ENCODE measurements around the gene PTPRJ.

Gene PTPRJ

GRCh38 chr11:48110509-48110766 lies 130.1 kb downstream of the PTPRJ start:
- H3K27me3 ChIP-seq (ENCODE audit: control insufficient read depth, insufficient read depth, low read length, poor library complexity, severe bottlenecking) = no peaks in the 10 kb centered on the region
- WGBS, 2 experiments = 93 to 96% methylated on average over 1 of the region's 2 CpGs
- H3K27ac ChIP-seq (ENCODE audit: insufficient read depth, low read depth, low read length, poor library complexity, severe bottlenecking) = no peak overlapping the region
- H3K4me3 ChIP-seq (ENCODE audit: insufficient read depth, low read depth, low read length) = no peak overlapping the region
- no peaks in the 10 kb centered on the region for H3K4me1 ChIP-seq (ENCODE audit: control insufficient read depth, insufficient read depth, low read length)
- no peaks in the 10 kb centered on the region for H3K36me3 ChIP-seq (ENCODE audit: control insufficient read depth, insufficient read depth, low read length)
- peaks cover 2% of the 10 kb centered on the region for H3K9me3 ChIP-seq (ENCODE audit: control insufficient read depth, low read length)

GRCh38 chr11:48111891-48112290 lies 131.5 kb downstream of the PTPRJ start:
- H3K4me3 ChIP-seq (ENCODE audit: insufficient read depth, low read depth, low read length) = no peak overlapping the region

DNA sequence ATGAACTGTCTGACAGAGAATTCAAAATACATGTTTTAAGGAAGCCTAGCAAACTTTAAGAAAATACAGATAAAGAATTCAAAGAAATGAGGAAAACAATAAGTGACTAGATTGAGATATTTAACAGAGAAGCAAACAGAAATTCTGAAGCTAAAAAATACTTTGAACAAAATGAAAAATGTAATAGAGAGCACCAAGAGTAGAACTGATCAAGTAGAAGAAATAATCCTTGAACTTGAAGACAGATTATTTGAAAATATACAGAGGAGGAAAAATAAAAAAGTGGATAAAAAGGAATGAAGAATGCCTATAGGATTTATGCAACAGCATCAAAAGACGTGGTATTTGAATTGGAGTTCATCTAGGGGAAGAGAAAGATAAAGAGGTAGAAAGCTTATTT lies 134.4 kb downstream of the PTPRJ start:
- Histone ChIP-seq H3K4me1 (ENCODE audit: control insufficient read depth, insufficient read depth, low read length) (no peaks in the 10 kb centered on the region), H3K27me3 (ENCODE audit: control insufficient read depth, insufficient read depth, low read length, poor library complexity, severe bottlenecking) (no peaks in the 10 kb centered on the region), H3K9me3 (ENCODE audit: control insufficient read depth, low read length) (peaks cover 2% of the 10 kb centered on the region), H3K4me3 (ENCODE audit: insufficient read depth, low read depth, low read length) (no peak overlapping the region), H3K36me3 (ENCODE audit: control insufficient read depth, insufficient read depth, low read length) (no peaks in the 10 kb centered on the region), H3K27ac (ENCODE audit: insufficient read depth, low read depth, low read length, poor library complexity, severe bottlenecking) (no peak overlapping the region)
- 80 to 97% methylated on average over 1 of the region's 1 CpG for WGBS, 2 experiments

More at GRCh38 chr11:48111891-48112290, 131.5 kb downstream of the PTPRJ start:
- Histone ChIP-seq H3K27ac (ENCODE audit: insufficient read depth, low read depth, low read length, poor library complexity, severe bottlenecking) (no peak overlapping the region), H3K9me3 (ENCODE audit: control insufficient read depth, low read length) (peaks cover 2% of the 10 kb centered on the region), H3K4me1 (ENCODE audit: control insufficient read depth, insufficient read depth, low read length) (no peaks in the 10 kb centered on the region), H3K27me3 (ENCODE audit: control insufficient read depth, insufficient read depth, low read length, poor library complexity, severe bottlenecking) (no peaks in the 10 kb centered on the region), H3K36me3 (ENCODE audit: control insufficient read depth, insufficient read depth, low read length) (no peaks in the 10 kb centered on the region)
- 82 to 86% methylated on average over 3 of the region's 3 CpGs for WGBS, 2 experiments

GRCh38 chr11:48116437-48117228 lies 136.3 kb downstream of the PTPRJ start:
- H3K27ac ChIP-seq (ENCODE audit: insufficient read depth, low read depth, low read length, poor library complexity, severe bottlenecking) = no peak overlapping the region
- peaks cover 2% of the 10 kb centered on the region for H3K9me3 ChIP-seq (ENCODE audit: control insufficient read depth, low read length)
- no peaks in the 10 kb centered on the region for H3K27me3 ChIP-seq (ENCODE audit: control insufficient read depth, insufficient read depth, low read length, poor library complexity, severe bottlenecking)
- H3K4me3 ChIP-seq (ENCODE audit: insufficient read depth, low read depth, low read length) = no peak overlapping the region
- no peaks in the 10 kb centered on the region for H3K4me1 ChIP-seq (ENCODE audit: control insufficient read depth, insufficient read depth, low read length)
- no peaks in the 10 kb centered on the region for H3K36me3 ChIP-seq (ENCODE audit: control insufficient read depth, insufficient read depth, low read length)

DNA sequence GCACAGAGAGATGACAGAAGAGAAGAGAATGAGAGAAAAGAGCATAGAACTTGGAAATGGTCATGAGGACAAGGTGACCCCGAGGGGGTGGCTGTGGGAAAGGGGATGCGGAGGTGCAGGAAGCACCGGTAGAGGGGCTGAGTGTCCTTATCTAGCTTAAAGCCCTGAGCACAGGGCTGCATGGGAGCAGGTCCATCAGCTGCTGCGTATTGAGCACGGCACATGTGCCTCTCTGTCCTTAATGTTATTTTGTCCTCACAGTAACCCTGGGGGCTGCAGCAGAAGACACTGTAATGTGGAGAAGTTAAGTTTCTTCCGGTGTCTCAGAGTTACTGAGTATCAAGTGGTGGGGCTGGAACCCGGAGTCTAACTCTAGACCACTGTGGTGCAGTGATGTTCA lies 141.9 kb downstream of the PTPRJ start:
- no peaks in the 10 kb centered on the region for H3K4me1 ChIP-seq (ENCODE audit: control insufficient read depth, insufficient read depth, low read length)
- no peaks in the 10 kb centered on the region for H3K36me3 ChIP-seq (ENCODE audit: control insufficient read depth, insufficient read depth, low read length)
- no peak overlapping the region for H3K27ac ChIP-seq (ENCODE audit: insufficient read depth, low read depth, low read length, poor library complexity, severe bottlenecking)
- no peak overlapping the region for H3K4me3 ChIP-seq (ENCODE audit: insufficient read depth, low read depth, low read length)
- H3K27me3 ChIP-seq (ENCODE audit: control insufficient read depth, insufficient read depth, low read length, poor library complexity, severe bottlenecking) = no peaks in the 10 kb centered on the region
- no peaks in the 10 kb centered on the region for H3K9me3 ChIP-seq (ENCODE audit: control insufficient read depth, low read length)
- 97% methylated on average over 7 of the region's 7 CpGs for WGBS, 2 experiments

DNA sequence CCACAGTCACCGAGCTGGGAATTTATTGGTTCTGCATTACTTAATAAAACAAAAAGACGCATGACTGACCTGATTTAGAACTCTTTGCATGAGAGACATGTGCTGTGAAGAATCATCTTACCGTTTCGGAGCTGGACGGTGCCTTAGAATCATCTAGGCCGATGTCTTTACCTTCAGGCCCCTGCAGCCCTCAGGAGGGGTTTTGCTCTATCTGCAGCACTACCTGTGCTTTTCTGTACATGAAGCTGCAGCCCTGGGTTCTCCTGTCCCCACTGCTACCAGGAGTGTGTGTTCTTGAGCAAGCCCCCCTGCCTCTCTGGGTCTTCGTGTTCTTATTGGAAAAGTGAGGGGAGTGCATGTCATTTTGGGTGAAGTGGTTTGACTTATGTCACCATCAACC lies 142.3 kb downstream of the PTPRJ start:
- H3K36me3 ChIP-seq (ENCODE audit: control insufficient read depth, insufficient read depth, low read length) = peaks cover 2% of the 10 kb centered on the region
- no peaks in the 10 kb centered on the region for H3K9me3 ChIP-seq (ENCODE audit: control insufficient read depth, low read length)
- H3K4me1 ChIP-seq (ENCODE audit: control insufficient read depth, insufficient read depth, low read length) = no peaks in the 10 kb centered on the region
- H3K27me3 ChIP-seq (ENCODE audit: control insufficient read depth, insufficient read depth, low read length, poor library complexity, severe bottlenecking) = no peaks in the 10 kb centered on the region
- WGBS, 2 experiments = 79 to 83% methylated on average over 7 of the region's 7 CpGs
- no peak overlapping the region for H3K4me3 ChIP-seq (ENCODE audit: insufficient read depth, low read depth, low read length)
- no peak overlapping the region for H3K27ac ChIP-seq (ENCODE audit: insufficient read depth, low read depth, low read length, poor library complexity, severe bottlenecking)

- Histone ChIP-seq H3K36me3 (ENCODE audit: control insufficient read depth, insufficient read depth, low read length) (peaks cover 5% of the 10 kb centered on the region), H3K4me3 (ENCODE audit: insufficient read depth, low read depth, low read length) (no peak overlapping the region), H3K9me3 (ENCODE audit: control insufficient read depth, low read length) (no peaks in the 10 kb centered on the region), H3K4me1 (ENCODE audit: control insufficient read depth, insufficient read depth, low read length) (no peaks in the 10 kb centered on the region), H3K27ac (ENCODE audit: insufficient read depth, low read depth, low read length, poor library complexity, severe bottlenecking) (no peak overlapping the region), H3K27me3 (ENCODE audit: control insufficient read depth, insufficient read depth, low read length, poor library complexity, severe bottlenecking) (no peaks in the 10 kb centered on the region)
- WGBS, 2 experiments = 86 to 96% methylated on average over 7 to 8 of the region's 8 CpGs
Measured at GRCh38 chr11:48123254-48123875, 143.0 kb downstream of the PTPRJ start.

DNA sequence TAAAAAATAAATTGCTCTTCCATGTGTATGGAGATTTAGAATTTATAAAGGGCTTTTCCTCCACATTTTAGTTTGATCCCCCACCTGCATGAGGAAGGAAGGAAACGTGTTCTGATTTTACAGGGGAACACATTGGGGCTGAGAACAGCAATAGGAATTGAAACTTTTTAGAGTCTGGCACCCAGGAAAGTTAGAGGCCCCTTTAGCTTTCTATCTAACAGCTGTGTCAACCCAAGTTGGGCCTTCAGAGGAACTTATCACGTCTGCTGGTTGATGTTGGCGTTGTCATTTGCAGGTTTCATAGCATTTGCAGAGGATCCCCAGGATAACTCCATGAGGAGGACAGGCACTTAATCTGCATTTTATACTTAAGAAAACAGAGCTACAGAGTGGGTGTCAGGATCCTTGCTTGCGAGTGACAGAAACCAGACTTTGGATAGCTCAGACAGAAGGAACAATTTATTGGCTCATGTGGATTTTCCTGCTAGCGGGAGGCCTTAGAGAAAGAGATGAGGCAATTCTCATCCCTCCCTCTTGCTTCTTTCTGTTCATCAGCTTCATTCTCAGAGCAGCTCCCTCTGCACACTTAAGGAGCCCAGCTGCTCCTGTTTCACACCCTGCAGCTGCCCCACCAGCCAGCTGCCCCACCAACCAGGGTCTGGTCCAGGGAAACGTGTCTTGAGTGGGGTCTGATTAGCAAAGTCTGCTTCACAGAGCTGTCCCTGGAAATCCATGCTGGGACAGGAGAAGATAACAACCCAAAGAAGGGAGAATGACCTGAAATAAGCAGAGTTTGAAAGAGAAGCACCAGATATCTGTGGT lies 143.8 kb downstream of the PTPRJ start:
- H3K27me3 ChIP-seq (ENCODE audit: control insufficient read depth, insufficient read depth, low read length, poor library complexity, severe bottlenecking) = no peaks in the 10 kb centered on the region
- no peaks in the 10 kb centered on the region for H3K9me3 ChIP-seq (ENCODE audit: control insufficient read depth, low read length)
- H3K4me1 ChIP-seq (ENCODE audit: control insufficient read depth, insufficient read depth, low read length) = no peaks in the 10 kb centered on the region
- peaks cover 5% of the 10 kb centered on the region for H3K36me3 ChIP-seq (ENCODE audit: control insufficient read depth, insufficient read depth, low read length)
- H3K4me3 ChIP-seq (ENCODE audit: insufficient read depth, low read depth, low read length) = no peak overlapping the region
- WGBS, 2 experiments = 91 to 92% methylated on average over 6 of the region's 6 CpGs
- H3K27ac ChIP-seq (ENCODE audit: insufficient read depth, low read depth, low read length, poor library complexity, severe bottlenecking) = no peak overlapping the region

- Histone ChIP-seq H3K4me3 (ENCODE audit: insufficient read depth, low read depth, low read length) (no peak overlapping the region), H3K27me3 (ENCODE audit: control insufficient read depth, insufficient read depth, low read length, poor library complexity, severe bottlenecking) (no peaks in the 10 kb centered on the region), H3K9me3 (ENCODE audit: control insufficient read depth, low read length) (no peaks in the 10 kb centered on the region), H3K27ac (ENCODE audit: insufficient read depth, low read depth, low read length, poor library complexity, severe bottlenecking) (no peak overlapping the region), H3K4me1 (ENCODE audit: control insufficient read depth, insufficient read depth, low read length) (no peaks in the 10 kb centered on the region), H3K36me3 (ENCODE audit: control insufficient read depth, insufficient read depth, low read length) (peaks cover 7% of the 10 kb centered on the region)
- WGBS, 2 experiments = 86 to 88% methylated on average over 11 of the region's 11 CpGs
Measured at GRCh38 chr11:48124880-48125279, 144.5 kb downstream of the PTPRJ start.

DNA sequence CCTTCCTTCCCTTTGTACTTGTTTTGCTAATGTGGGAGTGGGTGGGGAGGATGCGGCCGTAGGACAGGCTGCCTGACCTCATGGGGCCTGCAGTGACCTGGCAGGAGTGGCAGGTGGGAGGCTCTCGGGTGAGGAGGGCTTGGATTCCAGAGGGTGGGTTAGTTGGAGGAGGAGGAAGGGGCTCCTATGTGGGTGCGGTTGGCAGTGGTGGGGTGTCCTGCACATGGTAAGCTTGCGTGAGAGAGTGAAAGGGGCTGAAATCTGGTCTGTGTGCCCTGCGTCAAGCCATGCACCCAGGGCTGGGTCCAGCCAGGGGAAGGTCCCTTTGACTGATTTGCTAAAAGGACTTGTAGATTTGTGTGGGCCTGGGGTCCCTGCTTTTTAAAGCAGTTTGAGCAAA lies 145.5 kb downstream of the PTPRJ start:
- H3K27me3 ChIP-seq (ENCODE audit: control insufficient read depth, insufficient read depth, low read length, poor library complexity, severe bottlenecking) = no peaks in the 10 kb centered on the region
- no peaks in the 10 kb centered on the region for H3K9me3 ChIP-seq (ENCODE audit: control insufficient read depth, low read length)
- H3K36me3 ChIP-seq (ENCODE audit: control insufficient read depth, insufficient read depth, low read length) = peaks cover 9% of the 10 kb centered on the region
- WGBS, 2 experiments = 63 to 72% methylated on average over 6 of the region's 6 CpGs
- H3K4me3 ChIP-seq (ENCODE audit: insufficient read depth, low read depth, low read length) = no peak overlapping the region
- no peaks in the 10 kb centered on the region for H3K4me1 ChIP-seq (ENCODE audit: control insufficient read depth, insufficient read depth, low read length)
- H3K27ac ChIP-seq (ENCODE audit: insufficient read depth, low read depth, low read length, poor library complexity, severe bottlenecking) = no peak overlapping the region

Data from ectodermal cell (in vitro differentiated cells).